ENCODE results near the gene HGF.

GRCh38 chr7:81666209-81666608 is 103.6 kb downstream of the HGF start:
- TF ChIP-seq CTCF (IDR thresholded peaks at IDR 0.05 in 4 of 5, conservative IDR thresholded peaks at IDR 0.05 in 1 of 5) (no peak), POLR2A (IDR thresholded peaks at IDR 0.05) (no peak)

Measured in gastrocnemius medialis (tissue), 4 donors.